Fibroblast of the aortic adventitia (primary cell): Measurements from ENCODE around the gene TSR1. TPM values are rescaled to one million over a fixed set of nuclear protein-coding genes. Genes with fewer than 3 reads are reported as not detected.

ENCODE experiments used
- DNase-seq: peaks from one replicate; pipeline ENCODE4 v3.0.0-alpha.2; 2010; ENCODE audit warnings: low read depth
- H3K4me3 ChIP-seq: 2 replicates; pipeline ENCODE4 v1.5.1; 2011; ENCODE audit warnings: low read depth, mild to moderate bottlenecking, control low read depth, low read length, moderate library complexity
- total RNA-seq: library from RNA; depleted of rRNA; stranded (reverse); fragments of >200 nt; gene quantifications from 2 replicates; pipeline ENCODE4 v1.2.3, GENCODE V29; 2012; ENCODE audit warnings: low replicate concordance
- TF ChIP-seq, protein P1 (sequence below): IDR thresholded peaks from 2 replicates; pipeline ENCODE4 v1.5.1; 2011; ENCODE audit warnings: mild to moderate bottlenecking, low read length, control low read depth, inconsistent platforms; ENCODE audit not compliant: insufficient read depth

The TSR1 gene
- total RNA-seq, 1 donor = 44.5 TPM

DNA sequence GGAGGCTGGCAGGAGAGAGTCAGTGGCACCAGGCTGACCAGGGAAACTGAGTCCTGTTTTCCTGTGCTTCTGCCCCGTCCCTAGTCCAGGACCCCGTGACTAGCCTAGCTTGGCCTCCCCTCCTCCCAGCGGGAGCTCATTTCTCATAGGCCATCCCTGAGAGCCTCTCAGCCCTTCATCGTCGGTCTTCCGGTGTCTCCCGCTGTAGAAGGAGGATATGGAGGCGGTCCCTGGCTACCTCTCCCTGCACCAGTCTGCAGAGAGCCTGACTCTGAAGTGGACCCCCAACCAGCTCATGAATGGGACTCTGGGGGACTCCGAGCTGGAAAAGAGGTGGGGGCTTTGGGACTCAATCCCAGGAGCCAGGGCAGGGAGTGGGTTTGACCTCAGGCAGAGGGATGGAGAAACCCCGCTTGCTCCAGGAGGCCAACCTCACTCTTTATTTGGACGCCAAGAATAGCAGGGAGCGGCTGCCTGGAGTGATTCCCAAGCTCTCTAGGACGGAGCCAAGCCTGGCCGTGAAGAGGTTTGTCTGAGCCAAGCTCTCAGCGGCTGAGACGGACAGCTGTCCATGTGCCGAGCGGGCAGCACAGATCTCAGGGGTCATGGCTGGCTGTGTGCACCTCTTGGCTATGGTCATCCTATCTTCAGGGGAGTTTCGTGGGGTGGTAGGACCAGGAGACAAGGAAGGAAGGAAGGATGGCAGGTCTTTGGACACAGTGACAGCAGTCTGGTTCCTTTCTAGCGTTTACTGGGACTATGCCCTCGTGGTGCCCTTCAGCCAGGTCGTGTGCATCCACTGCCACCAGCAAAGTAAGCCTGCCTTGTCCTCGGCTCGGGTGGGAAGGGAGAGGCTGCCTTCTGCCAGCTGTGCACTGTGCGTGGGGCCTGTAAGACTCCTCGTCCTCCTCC is 27.9 kb upstream of the TSR1 start:
- TF ChIP-seq, protein P1, sequence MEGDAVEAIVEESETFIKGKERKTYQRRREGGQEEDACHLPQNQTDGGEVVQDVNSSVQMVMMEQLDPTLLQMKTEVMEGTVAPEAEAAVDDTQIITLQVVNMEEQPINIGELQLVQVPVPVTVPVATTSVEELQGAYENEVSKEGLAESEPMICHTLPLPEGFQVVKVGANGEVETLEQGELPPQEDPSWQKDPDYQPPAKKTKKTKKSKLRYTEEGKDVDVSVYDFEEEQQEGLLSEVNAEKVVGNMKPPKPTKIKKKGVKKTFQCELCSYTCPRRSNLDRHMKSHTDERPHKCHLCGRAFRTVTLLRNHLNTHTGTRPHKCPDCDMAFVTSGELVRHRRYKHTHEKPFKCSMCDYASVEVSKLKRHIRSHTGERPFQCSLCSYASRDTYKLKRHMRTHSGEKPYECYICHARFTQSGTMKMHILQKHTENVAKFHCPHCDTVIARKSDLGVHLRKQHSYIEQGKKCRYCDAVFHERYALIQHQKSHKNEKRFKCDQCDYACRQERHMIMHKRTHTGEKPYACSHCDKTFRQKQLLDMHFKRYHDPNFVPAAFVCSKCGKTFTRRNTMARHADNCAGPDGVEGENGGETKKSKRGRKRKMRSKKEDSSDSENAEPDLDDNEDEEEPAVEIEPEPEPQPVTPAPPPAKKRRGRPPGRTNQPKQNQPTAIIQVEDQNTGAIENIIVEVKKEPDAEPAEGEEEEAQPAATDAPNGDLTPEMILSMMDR = no peak
- DNase-seq = peak; percentile 19
- H3K4me3 ChIP-seq = no peak overlapping the region

DNA sequence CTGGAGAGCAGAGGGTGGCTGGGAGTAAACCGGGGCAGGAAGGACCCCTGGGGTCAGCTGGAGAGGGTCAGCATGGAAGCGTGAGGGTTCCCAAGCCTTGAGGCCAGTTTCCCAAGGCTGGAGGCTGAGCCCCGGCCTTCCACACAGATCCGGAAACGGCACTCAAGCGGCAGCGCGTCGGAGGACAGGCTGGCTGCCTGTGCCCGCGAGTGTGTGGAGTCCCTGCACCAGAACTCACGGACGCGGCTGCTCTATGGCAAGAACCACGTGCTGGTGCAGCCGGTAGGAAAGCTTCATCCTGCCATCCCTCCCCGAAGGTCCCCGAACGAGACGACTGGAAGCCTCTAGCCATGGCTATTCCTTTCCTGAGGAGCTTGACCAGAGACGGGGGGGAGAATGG is 27.1 kb upstream of the TSR1 start:
- TF ChIP-seq, protein P1 = no peak
- H3K4me3 ChIP-seq = no peak overlapping the region
- DNase-seq = no peak

- no peak for DNase-seq
- no peak overlapping the region for H3K4me3 ChIP-seq
- TF ChIP-seq, protein P1 = no peak
These were observed 26.6 kb upstream of the TSR1 start for GRCh38 chr17:2362881-2363280.

DNA sequence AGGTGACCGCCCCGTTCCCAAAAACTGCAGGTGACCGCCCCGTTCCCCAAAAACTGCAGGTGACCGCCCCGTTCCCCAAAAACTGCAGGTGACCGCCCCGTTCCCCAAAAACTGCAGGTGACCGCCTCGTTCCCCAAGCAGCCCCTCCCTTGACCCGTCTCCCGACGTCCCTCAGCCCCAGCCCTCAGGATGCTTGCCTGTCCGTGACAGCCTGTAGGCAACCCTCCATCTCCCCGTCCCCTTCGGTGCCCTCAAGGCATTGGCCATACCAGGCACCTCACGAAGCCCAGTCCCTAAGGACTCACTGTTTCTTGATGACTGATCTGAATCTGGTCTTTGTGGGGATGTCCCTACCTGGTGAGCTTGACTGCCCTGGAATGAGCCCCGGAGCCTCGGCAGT is 26.2 kb upstream of the TSR1 start:
- no peak for DNase-seq
- H3K4me3 ChIP-seq = no peak overlapping the region
- TF ChIP-seq, protein P1 = no peak

DNA sequence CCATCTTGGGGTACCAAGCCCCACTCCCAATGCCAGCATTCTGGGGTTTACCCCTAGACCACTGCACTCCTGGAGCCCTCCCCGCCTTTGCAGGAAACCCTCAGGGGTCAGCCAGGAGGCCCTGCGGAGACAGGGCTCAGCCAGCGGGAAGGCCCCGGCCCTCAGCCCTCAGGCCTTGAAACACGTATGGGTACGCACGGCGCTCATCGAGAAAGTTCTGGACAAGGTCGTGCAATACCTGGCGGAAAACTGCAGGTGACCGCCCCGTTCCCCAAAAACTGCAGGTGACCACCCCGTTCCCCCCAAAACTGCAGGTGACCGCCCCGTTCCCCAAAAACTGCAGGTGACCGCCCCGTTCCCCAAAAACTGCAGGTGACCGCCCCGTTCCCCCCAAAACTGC is 25.8 kb upstream of the TSR1 start:
- no peak for DNase-seq
- no peak overlapping the region for H3K4me3 ChIP-seq
- TF ChIP-seq, protein P1 = no peak

- TF ChIP-seq, protein P1 = no peak
- no peak overlapping the region for H3K4me3 ChIP-seq
- no peak for DNase-seq
These were observed 24.9 kb upstream of the TSR1 start for GRCh38 chr17:2361010-2361760.
